Subcutaneous adipose tissue (tissue), 4 donors: ENCODE data around the gene TCF4. TPM values are rescaled to one million over a fixed set of nuclear protein-coding genes. Genes with fewer than 3 reads are reported as not detected.

Experiments used
- total RNA-seq, 4 donors: library from RNA; depleted of rRNA; stranded (reverse); fragments of >200 nt; gene quantifications; one replicate each; pipeline ENCODE4 v1.1.0, GENCODE V29; 2016
- TF ChIP-seq, protein P1 (sequence below): fragments of 450-650 bp; IDR thresholded peaks from one replicate; pipeline ENCODE4 v1.5.1; 2016; ENCODE audit warnings: low read depth, mild to moderate bottlenecking, control low read depth, antibody characterized with exemption, moderate library complexity

Gene TCF4
- total RNA-seq, 4 donors from 2014 or later, result 110 to 250 (median 170) TPM

DNA sequence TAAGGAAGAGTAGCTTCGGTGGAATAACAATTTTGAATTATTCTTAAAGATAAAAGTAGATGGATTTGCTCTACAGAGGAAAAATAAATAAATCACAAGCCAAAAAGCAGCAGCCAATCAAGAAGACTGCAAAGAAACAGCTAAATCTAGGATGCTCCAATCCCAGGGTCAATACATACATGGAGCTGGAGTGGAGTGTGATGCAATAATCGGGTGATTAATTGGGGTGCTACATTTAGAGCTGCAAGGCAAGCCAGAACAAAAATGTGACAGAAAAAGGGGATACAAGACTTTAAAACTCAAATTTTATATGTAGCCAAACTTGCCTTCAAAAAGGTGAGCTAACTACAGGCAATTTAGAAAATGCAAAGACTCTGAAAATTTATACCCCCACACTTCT lies 215.8 kb downstream of the TCF4 start:
- TF ChIP-seq, protein P1, sequence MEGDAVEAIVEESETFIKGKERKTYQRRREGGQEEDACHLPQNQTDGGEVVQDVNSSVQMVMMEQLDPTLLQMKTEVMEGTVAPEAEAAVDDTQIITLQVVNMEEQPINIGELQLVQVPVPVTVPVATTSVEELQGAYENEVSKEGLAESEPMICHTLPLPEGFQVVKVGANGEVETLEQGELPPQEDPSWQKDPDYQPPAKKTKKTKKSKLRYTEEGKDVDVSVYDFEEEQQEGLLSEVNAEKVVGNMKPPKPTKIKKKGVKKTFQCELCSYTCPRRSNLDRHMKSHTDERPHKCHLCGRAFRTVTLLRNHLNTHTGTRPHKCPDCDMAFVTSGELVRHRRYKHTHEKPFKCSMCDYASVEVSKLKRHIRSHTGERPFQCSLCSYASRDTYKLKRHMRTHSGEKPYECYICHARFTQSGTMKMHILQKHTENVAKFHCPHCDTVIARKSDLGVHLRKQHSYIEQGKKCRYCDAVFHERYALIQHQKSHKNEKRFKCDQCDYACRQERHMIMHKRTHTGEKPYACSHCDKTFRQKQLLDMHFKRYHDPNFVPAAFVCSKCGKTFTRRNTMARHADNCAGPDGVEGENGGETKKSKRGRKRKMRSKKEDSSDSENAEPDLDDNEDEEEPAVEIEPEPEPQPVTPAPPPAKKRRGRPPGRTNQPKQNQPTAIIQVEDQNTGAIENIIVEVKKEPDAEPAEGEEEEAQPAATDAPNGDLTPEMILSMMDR, result no peak

DNA sequence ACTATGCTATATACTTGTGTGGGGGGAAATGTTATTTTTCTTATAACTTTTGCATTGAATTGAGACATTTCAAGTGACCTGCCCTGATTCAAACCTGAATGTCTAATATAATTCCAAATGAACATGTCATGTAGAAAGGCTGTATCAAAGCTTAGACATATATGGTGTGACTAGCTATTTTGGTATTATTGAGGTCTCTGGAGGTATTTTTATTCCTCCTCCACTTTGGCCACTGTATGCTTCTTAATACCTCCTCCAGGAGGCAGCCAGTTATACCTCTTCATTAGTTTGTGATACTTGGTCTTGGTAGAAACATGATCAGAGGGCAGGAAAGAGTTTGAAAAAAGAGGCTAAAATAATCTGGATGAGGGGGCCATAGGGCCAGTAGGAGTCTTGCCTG lies 217.1 kb downstream of the TCF4 start:
- TF ChIP-seq, protein P1, result no peak

DNA sequence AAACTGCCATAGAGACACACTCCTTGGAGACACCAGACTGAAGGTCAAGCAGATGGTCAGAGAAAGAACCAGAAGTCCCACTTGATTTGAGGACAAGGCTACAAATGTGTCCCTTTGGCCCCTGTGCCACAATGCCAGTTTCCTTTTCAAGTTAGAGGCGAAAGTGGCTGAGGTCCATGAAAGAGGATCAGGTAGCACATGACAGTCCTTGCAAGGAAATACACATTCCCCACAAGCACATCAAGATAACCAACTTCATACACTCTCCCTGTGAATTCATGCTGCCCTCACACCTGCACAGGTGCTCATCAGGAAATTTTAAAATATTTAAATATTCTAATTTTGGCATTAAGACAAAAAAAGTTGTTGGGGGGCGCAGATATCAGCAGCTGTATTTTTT lies 218.6 kb downstream of the TCF4 start:
- TF ChIP-seq, protein P1, result no peak

DNA sequence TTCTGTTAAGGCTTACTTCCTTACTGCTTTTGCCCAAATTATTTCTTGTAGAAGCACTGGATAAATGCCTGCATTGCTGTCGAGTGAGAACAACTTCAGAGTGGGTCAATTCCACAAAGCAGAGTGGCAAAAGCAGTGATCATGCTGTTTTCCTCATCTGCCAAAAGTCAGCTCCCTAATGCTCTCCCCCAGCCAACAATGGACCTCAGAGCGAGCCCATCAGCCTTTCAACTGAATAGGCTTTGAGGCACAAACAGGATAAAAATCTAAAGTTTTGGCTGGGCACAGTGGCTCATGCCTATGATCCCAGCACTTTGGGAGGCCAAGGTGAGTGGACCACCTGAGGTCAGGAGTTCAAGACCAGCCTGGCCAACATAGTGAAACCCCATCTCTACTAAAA lies 222.7 kb downstream of the TCF4 start:
- TF ChIP-seq, protein P1, result no peak

DNA sequence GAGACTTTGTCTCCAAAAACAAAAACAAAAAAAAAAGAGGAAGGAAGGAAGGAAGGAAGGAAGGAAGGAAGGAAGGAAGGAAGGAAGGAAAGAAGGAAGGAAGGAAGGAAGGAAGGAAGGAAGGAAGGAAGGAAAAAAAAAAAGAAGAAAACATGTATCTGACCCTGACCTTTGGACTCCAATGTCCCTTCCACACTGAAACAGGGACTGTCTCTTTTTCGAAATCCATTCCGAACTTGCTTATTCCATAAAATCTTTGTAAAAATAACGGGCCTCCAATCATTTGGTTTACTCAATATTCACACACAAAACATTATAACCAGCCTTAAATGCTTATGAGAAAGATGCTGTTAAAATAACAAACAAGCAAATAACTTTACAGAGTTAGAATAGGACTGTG lies 225.7 kb downstream of the TCF4 start:
- TF ChIP-seq, protein P1, result no peak

DNA sequence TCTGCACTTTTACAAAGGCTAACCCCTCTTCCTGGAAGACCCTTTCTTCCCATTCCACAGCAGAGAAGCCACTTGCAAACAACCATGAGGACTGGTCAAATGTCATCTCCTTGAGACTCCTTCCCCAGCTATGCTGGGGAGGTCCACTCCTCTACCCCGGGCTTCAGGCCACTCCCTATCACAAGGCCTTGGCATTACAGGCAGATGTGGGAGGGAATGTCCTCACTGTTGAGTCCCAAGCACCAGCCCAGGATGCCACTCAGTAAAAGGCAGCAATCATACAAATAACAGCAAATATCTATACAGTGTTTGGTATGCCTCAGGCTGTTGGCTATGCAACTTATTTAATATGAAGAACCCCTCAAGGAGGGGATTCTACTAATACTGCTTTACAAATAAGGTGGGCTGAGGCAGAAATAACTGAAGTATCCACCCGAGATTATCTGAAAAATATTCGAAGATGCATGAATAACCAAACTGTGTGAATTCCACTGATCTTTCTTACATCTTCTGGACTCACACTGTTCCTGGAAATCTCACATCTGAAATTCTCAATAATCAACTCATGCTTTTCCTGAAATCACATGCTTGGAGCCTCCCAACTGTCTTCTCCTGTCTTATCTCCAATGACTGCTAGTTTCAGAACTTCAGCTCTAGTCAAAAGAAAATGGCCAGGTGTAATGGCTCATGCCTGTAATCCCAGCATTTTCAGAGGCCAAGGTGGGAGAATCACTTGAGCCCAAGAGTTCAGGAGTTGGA lies 226.3 kb downstream of the TCF4 start:
- TF ChIP-seq, protein P1, result no peak

DNA sequence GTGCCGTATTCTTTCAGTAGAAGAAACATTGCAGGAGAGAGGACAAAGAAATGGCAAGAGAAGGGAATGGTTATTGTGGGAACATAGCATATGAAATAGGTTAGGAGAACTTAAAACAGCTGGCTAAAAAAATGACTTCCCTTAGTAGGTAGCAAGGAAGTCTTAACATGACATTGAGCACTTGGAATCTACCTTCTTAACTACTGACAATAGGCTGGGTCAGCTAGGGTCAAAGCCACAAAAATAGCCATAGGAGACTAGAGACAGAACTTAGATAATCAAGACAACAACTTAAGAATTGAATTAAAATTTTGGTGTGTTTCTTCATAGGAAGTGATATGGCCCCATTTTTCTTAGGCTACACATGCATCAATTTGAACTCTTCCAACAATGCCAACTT lies 227.9 kb downstream of the TCF4 start:
- TF ChIP-seq, protein P1, result no peak
